Endothelial cell of umbilical vein (primary cell): ENCODE measurements around the gene PADI6. TPM values are rescaled to one million over a fixed set of nuclear protein-coding genes. Genes with fewer than 3 reads are reported as not detected.

Experiments used
- BruUV-seq: library from RNA; stranded (reverse); fragments of 400-500 nt; replicated peaks from 2 replicates; lab custom pipeline; 2021; lab: Mats Ljungman, UMichigan
- CTCF ChIA-PET: fragments of 300-600, 350-600 bp; sonication (Branson Sonifier 250); formaldehyde crosslinking; loops from one replicate; lab custom pipeline; 2021; ENCODE audit warnings: antibody characterized with exemption, inconsistent platforms; lab: Charles Lee
- POLR2A ChIA-PET: fragments of 300-600, 350-600 bp; sonication (Branson Sonifier 250); formaldehyde crosslinking; loops from one replicate; lab custom pipeline; 2021; ENCODE audit warnings: antibody characterized with exemption, inconsistent platforms; lab: Charles Lee
- DNase-seq: peaks from one replicate; pipeline ENCODE4 v3.0.0-alpha.2; 2011; ENCODE audit warnings: low read depth, low spot score
- FAIRE-seq: peaks from 2 replicates; lab custom pipeline; 2011; peaks lifted over from hg19 to GRCh38; lab: Jason Lieb, UNC
- H2AFZ ChIP-seq: 2 replicates; pipeline ENCODE4 v1.6.0; 2012; ENCODE audit warnings: low read depth, low read length, control low read depth, inconsistent platforms
- H3K27ac ChIP-seq: 2 replicates; pipeline ENCODE4 v1.5.1; 2011; ENCODE audit warnings: low read depth, mild to moderate bottlenecking, control low read depth, low read length, moderate library complexity; ENCODE audit not compliant: insufficient read depth
- H3K27me3 ChIP-seq, 2 experiments: 2 replicates each; pipeline versions ENCODE4 v1.6.0 to v1.6.1; 2011; ENCODE audit warnings: low read length in 2 of 2, mixed read lengths in 1 of 2; ENCODE audit not compliant: control insufficient read depth in 2 of 2, insufficient read depth in 2 of 2
- H3K36me3 ChIP-seq, 2 experiments: 2 replicates in 1 of 2; 3 replicates in 1 of 2; pipeline ENCODE4 v1.5.1; 2011; ENCODE audit warnings: low read length in 2 of 2, mild to moderate bottlenecking in 1 of 2, moderate library complexity in 1 of 2; ENCODE audit not compliant: control insufficient read depth in 2 of 2, insufficient read depth in 2 of 2; ENCODE audit errors: extremely low read depth in 1 of 2
- H3K4me1 ChIP-seq: 3 replicates; pipeline ENCODE4 v1.5.1; 2011; ENCODE audit warnings: mild to moderate bottlenecking, low read length; ENCODE audit not compliant: control insufficient read depth, insufficient read depth; ENCODE audit errors: extremely low read depth
- H3K4me2 ChIP-seq: 2 replicates; pipeline ENCODE4 v1.6.1; 2011; ENCODE audit warnings: low read length, control low read depth, mixed read lengths; ENCODE audit not compliant: insufficient read depth
- H3K4me3 ChIP-seq, 3 experiments: fragments of 200-600 bp in 1 of 3; sonication (generic), shearing (Covaris generic) in 1 of 3; replicated peaks in 1 of 3; 2 replicates each; pipeline ENCODE4 v1.5.1; 2011 to 2016; ENCODE audit warnings: control low read depth in 3 of 3, low read length in 3 of 3, mild to moderate bottlenecking in 2 of 3, inconsistent platforms in 1 of 3, low read depth in 1 of 3, moderate library complexity in 1 of 3; ENCODE audit not compliant: insufficient read depth in 1 of 3
- H3K79me2 ChIP-seq: 2 replicates; pipeline ENCODE4 v1.6.0; 2012; ENCODE audit warnings: low read length, inconsistent platforms; ENCODE audit not compliant: control insufficient read depth, insufficient read depth
- H3K9ac ChIP-seq: replicated peaks from 2 replicates; pipeline ENCODE3; 2011; ENCODE audit warnings: low read length, control low read depth; ENCODE audit not compliant: insufficient read depth; ENCODE audit errors: extremely low read depth
- H3K9me1 ChIP-seq: replicated peaks from 3 replicates; pipeline ENCODE4 v1.6.0; 2011; ENCODE audit warnings: mild to moderate bottlenecking, low read length; ENCODE audit not compliant: control insufficient read depth, insufficient read depth; ENCODE audit errors: extremely low read depth
- H3K9me3 ChIP-seq: replicated peaks from 2 replicates; pipeline ENCODE4 v1.5.1; 2012; ENCODE audit warnings: low read length, inconsistent platforms; ENCODE audit not compliant: control insufficient read depth, insufficient read depth
- H4K20me1 ChIP-seq: replicated peaks from 2 replicates; pipeline ENCODE3; 2011; ENCODE audit warnings: mild to moderate bottlenecking, low read length; ENCODE audit not compliant: control insufficient read depth, insufficient read depth; ENCODE audit errors: extremely low read depth
- EZH2 ChIP-seq: IDR thresholded peaks from 2 replicates; pipeline ENCODE4 v1.6.1; 2012; ENCODE audit warnings: borderline replicate concordance, low read depth, mild to moderate bottlenecking, moderate library complexity, low read length, inconsistent platforms; ENCODE audit not compliant: severe bottlenecking
- FOS ChIP-seq: IDR thresholded peaks from 2 replicates; pipeline ENCODE4 v1.6.1; 2011; ENCODE audit warnings: mild to moderate bottlenecking, low read length, moderate library complexity, borderline replicate concordance; ENCODE audit not compliant: insufficient read depth
- GATA2 ChIP-seq: IDR thresholded peaks from 2 replicates; pipeline ENCODE4 v1.7.0; 2011; ENCODE audit warnings: low read depth, mild to moderate bottlenecking, moderate library complexity, mixed read lengths, low read length; ENCODE audit not compliant: insufficient read length, insufficient read depth
- JUN ChIP-seq: IDR thresholded peaks from 2 replicates; pipeline ENCODE4 v1.6.1; 2011; ENCODE audit warnings: borderline replicate concordance, low read depth; ENCODE audit not compliant: insufficient read length, insufficient read depth
- MYC ChIP-seq: IDR thresholded peaks from one replicate; pipeline ENCODE4 v1.6.1; 2011; ENCODE audit warnings: mild to moderate bottlenecking, low read depth, low read length
- POLR2A ChIP-seq: IDR thresholded peaks from 2 replicates; pipeline ENCODE4 v1.6.1; 2012; ENCODE audit warnings: low read depth, mild to moderate bottlenecking, control low read depth, low read length
- POLR2AphosphoS5 ChIP-seq: IDR thresholded peaks from 2 replicates; pipeline ENCODE4 v1.6.1; 2012; ENCODE audit warnings: low read depth, mild to moderate bottlenecking, control low read depth, low read length, moderate library complexity; ENCODE audit not compliant: insufficient read depth
- dilution Hi-C: fragments of 300-500 bp; cut with MboI; formaldehyde crosslinking; loops from one replicate; pipeline ENCODE4 v1.15.0; 2019; ENCODE audit warnings: low sequenced_read_pairs; ENCODE audit not compliant: extremely low pct_ligation_motif_present
- intact Hi-C: fragments of 100-400 bp; cut with micrococcal nuclease; formaldehyde crosslinking; loops from one replicate; pipeline ENCODE4 v1.10.0; 2022
- polyA plus RNA-seq, 4 experiments: library from polyadenylated mRNA; depleted of rRNA in 3 of 4; stranded (reverse) in 3 of 4; unstranded in 1 of 4; fragments of >200 nt; gene quantifications; 2 replicates each; pipeline versions ENCODE4 v1.2.1 to v1.2.3, GENCODE V29; 2011 to 2012; ENCODE audit warnings: missing spikeins in 1 of 4
- total RNA-seq: library from RNA; stranded (reverse); gene quantifications from 2 replicates; pipeline ENCODE4 v1.2.3, GENCODE V29; 2021
- TF ChIP-seq, protein P1 (sequence below), 2 donors: IDR thresholded peaks; 1 replicate in 1 of 2; 2 replicates in 1 of 2; pipeline ENCODE4 v1.5.1; 2011; ENCODE audit warnings: low read length in 2 of 2, mild to moderate bottlenecking in 2 of 2, moderate library complexity in 2 of 2, control low read depth in 1 of 2, inconsistent platforms in 1 of 2, low read depth in 1 of 2; ENCODE audit not compliant: insufficient read depth in 1 of 2; ENCODE audit errors: extremely low read depth in 1 of 2
- TF ChIP-seq, protein P2 (sequence below): IDR thresholded peaks from 2 replicates; pipeline ENCODE4 v1.6.1; 2011; ENCODE audit not compliant: insufficient read depth, insufficient read length

PADI6 gene
- total and polyA plus RNA-seq, 2 donors (not counting 3 experiments of a cell fraction or from before 2014, with no cell fraction given) = not detected

GRCh38 chr1:17434016-17434415 is 62.0 kb downstream of the PADI6 start:
- ChIA-PET CTCF (interaction anchor here (1.6 kb wide), 1 partner anchor 173 kb away, joined by 3 read pairs; no protein-coding TSS in a partner anchor), POLR2A (no interaction called here)
- intact Hi-C loops = loop anchor here (10.0 kb wide), 1 partner anchor 379 kb away; the partner anchor contains the start of gene SDHB
- no peak overlapping the region for H3K4me2 ChIP-seq
- no peak for DNase-seq
- dilution Hi-C loops = no loop called here
- H3K4me3 ChIP-seq = no peak overlapping the region
- H3K9me1 ChIP-seq = no peaks in the 10 kb centered on the region
- no peak overlapping the region for H2AFZ ChIP-seq
- peaks cover 9% of the 10 kb centered on the region for H3K4me1 ChIP-seq
- H3K27me3 ChIP-seq = no peaks in the 10 kb centered on the region
- no peak for FAIRE-seq
- BruUV-seq = no TSS peak
- peaks cover 6 to 20% of the 10 kb centered on the region in 2 experiments for H3K36me3 ChIP-seq
- TF ChIP-seq JUN (no peak), POLR2AphosphoS5 (no peak), GATA2 (no peak), EZH2 (no peak), FOS (no peak), MYC (no peak), POLR2A (no peak)
- TF ChIP-seq, protein P1, sequence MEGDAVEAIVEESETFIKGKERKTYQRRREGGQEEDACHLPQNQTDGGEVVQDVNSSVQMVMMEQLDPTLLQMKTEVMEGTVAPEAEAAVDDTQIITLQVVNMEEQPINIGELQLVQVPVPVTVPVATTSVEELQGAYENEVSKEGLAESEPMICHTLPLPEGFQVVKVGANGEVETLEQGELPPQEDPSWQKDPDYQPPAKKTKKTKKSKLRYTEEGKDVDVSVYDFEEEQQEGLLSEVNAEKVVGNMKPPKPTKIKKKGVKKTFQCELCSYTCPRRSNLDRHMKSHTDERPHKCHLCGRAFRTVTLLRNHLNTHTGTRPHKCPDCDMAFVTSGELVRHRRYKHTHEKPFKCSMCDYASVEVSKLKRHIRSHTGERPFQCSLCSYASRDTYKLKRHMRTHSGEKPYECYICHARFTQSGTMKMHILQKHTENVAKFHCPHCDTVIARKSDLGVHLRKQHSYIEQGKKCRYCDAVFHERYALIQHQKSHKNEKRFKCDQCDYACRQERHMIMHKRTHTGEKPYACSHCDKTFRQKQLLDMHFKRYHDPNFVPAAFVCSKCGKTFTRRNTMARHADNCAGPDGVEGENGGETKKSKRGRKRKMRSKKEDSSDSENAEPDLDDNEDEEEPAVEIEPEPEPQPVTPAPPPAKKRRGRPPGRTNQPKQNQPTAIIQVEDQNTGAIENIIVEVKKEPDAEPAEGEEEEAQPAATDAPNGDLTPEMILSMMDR (IDR thresholded peaks at IDR 0.05; ENCODE audit: extremely low read depth in 1 of 2, insufficient read depth in 1 of 2, low read depth in 1 of 2, low read length in 2 of 2) = no peak
- TF ChIP-seq, protein P2, sequence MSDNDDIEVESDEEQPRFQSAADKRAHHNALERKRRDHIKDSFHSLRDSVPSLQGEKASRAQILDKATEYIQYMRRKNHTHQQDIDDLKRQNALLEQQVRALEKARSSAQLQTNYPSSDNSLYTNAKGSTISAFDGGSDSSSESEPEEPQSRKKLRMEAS = no peak
- H3K79me2 ChIP-seq = peaks cover 89% of the 10 kb centered on the region
- H3K9ac ChIP-seq = no peak overlapping the region
- no peak overlapping the region for H3K27ac ChIP-seq
- H4K20me1 ChIP-seq = peaks cover 12% of the 10 kb centered on the region
- H3K9me3 ChIP-seq = no peaks in the 10 kb centered on the region
